GM12891 (cell line): ENCODE results near the gene DNAH3.

Source experiments
- PAX5 ChIP-seq: IDR thresholded peaks from 2 replicates; pipeline ENCODE4 v1.6.1; 2011; ENCODE audit warnings: low read length, moderate library complexity, mild to moderate bottlenecking; ENCODE audit not compliant: insufficient read depth, severe bottlenecking
- POLR2A ChIP-seq: IDR thresholded peaks from 2 replicates; pipeline ENCODE4 v1.6.1; 2011; ENCODE audit warnings: low read depth, low read length, control low read depth
- POLR2AphosphoS5 ChIP-seq: IDR thresholded peaks from 2 replicates; pipeline ENCODE4 v1.6.1; 2011; ENCODE audit warnings: low read depth, low read length, control low read depth
- POU2F2 ChIP-seq: IDR thresholded peaks from 2 replicates; pipeline ENCODE4 v1.6.1; 2011; ENCODE audit warnings: low read depth, mild to moderate bottlenecking, control low read depth, low read length, moderate library complexity
- SPI1 ChIP-seq: IDR thresholded peaks from 2 replicates; pipeline ENCODE4 v1.6.1; 2011; ENCODE audit warnings: low read depth, low read length, control low read depth
- TAF1 ChIP-seq: IDR thresholded peaks from 2 replicates; pipeline ENCODE4 v1.6.1; 2011; ENCODE audit warnings: low read depth, low read length, control low read depth

- no peak for TF ChIP-seq POLR2A
- no peak for TF ChIP-seq TAF1
- no peak for TF ChIP-seq POLR2AphosphoS5
- TF ChIP-seq POU2F2 = no peak
- no peak for TF ChIP-seq PAX5
- no peak for TF ChIP-seq SPI1
Observed at GRCh38 chr16:21076186-21076883, 74.3 kb downstream of the DNAH3 start.
